Esophagus muscularis mucosa (tissue), 4 donors: ENCODE results near the gene FGR. TPM values are rescaled to one million over a fixed set of nuclear protein-coding genes. Genes with fewer than 3 reads are reported as not detected.

Source experiments
- DNase-seq: peaks from one replicate; pipeline ENCODE4 v3.0.0-alpha.2; 2017; ENCODE audit errors: extremely low spot score
- H3K27ac ChIP-seq, 4 donors: fragments of 200-600 bp; sonication (generic); replicated peaks in 1 of 4; 1 replicate in 3 of 4; 2 replicates in 1 of 4; pipeline ENCODE4 v1.5.1; 2016 to 2019; ENCODE audit warnings: mild to moderate bottlenecking in 1 of 4
- H3K27me3 ChIP-seq, 4 donors: fragments of 200-600 bp; sonication (generic); one replicate each; pipeline versions ENCODE4 v1.5.1 to v1.6.0; 2016 to 2019
- H3K36me3 ChIP-seq, 4 donors: fragments of 200-600 bp; sonication (generic); one replicate each; pipeline ENCODE4 v1.5.1; 2016 to 2019
- H3K4me1 ChIP-seq, 4 donors: fragments of 200-600 bp; sonication (generic); one replicate each; pipeline ENCODE4 v1.5.1; 2016 to 2019
- H3K4me3 ChIP-seq, 4 donors: fragments of 200-600 bp; sonication (generic); 1 replicate in 2 of 4; 2 replicates in 2 of 4; pipeline ENCODE4 v1.5.1; 2016 to 2019; ENCODE audit warnings: mild to moderate bottlenecking in 4 of 4, moderate library complexity in 1 of 4
- H3K9me3 ChIP-seq, 4 donors: fragments of 200-600 bp; sonication (generic); 1 replicate in 3 of 4; 2 replicates in 1 of 4; pipeline ENCODE4 v1.5.1; 2016 to 2019
- CTCF ChIP-seq, 3 experiments: fragments of 200-600 bp in 2 of 3; fragments of 450-650 bp in 1 of 3; sonication (generic) in 2 of 3; IDR thresholded peaks; one replicate each; pipeline ENCODE4 v1.5.1; 2017 to 2019; ENCODE audit warnings: antibody characterized with exemption in 3 of 3, mild to moderate bottlenecking in 2 of 3, moderate library complexity in 1 of 3
- EP300 ChIP-seq: sonication (generic); formaldehyde crosslinking; IDR thresholded peaks from one replicate; pipeline ENCODE4 v1.6.1; 2017; ENCODE audit warnings: antibody characterized with exemption
- POLR2A ChIP-seq: fragments of 450-650 bp; IDR thresholded peaks from one replicate; pipeline ENCODE4 v1.6.1; 2017; ENCODE audit warnings: antibody characterized with exemption, moderate library complexity, mild to moderate bottlenecking, low read depth
- POLR2AphosphoS5 ChIP-seq, 2 donors: sonication (generic); formaldehyde crosslinking; IDR thresholded peaks; one replicate each; pipeline ENCODE4 v1.6.1; 2017; ENCODE audit warnings: antibody characterized with exemption in 2 of 2
- WGBS: methylation state at CpG from one replicate; pipeline ENCODE4 v1.1.5; 2018; 5-methylcytosine and 5-hydroxymethylcytosine counted together
- intact Hi-C: fragments of 100-400 bp; cut with DNase I; formaldehyde crosslinking; loops from one replicate; pipeline ENCODE4 v1.15.1; 2023
- total RNA-seq, 4 donors: library from RNA; depleted of rRNA; stranded (reverse); fragments of >200 nt; gene quantifications; one replicate each; pipeline versions ENCODE4 v1.1.0 to v1.2.1, GENCODE V29; 2016

The FGR gene
- total RNA-seq, 4 donors from 2014 or later = 12.0 to 32.1 (median 12.6) TPM

- Histone ChIP-seq H3K4me1 (peaks cover 82 to 97% (median 91%) of the 10 kb centered on the region in 4 donors), H3K27me3 (no peaks in the 10 kb centered on the region), H3K4me3 (peak overlapping the region; percentile 61 to 69 (median 62)), H3K36me3 (no peaks in the 10 kb centered on the region), H3K27ac (peak overlapping the region; percentile 93 to 98 (median 97)), H3K9me3 (no peaks in the 10 kb centered on the region)
- intact Hi-C loops = no loop called here
- TF ChIP-seq CTCF (IDR thresholded peaks at IDR 0.05) (peak in 2 of 3 experiments; percentile 14 to 21), POLR2A (no peak), EP300 (no peak), POLR2AphosphoS5 (IDR thresholded peaks at IDR 0.05) (peak in 1 of 2 donors; percentile 70)
- no peak for DNase-seq
- WGBS = 18% methylated on average over 40 of the region's 83 CpGs
Observed at GRCh38 chr1:27574871-27575831, 59.8 kb downstream of the FGR start.

- peak overlapping the region; percentile 93 to 98 (median 97) for H3K27ac ChIP-seq
- no peak for TF ChIP-seq POLR2A
- TF ChIP-seq CTCF (IDR thresholded peaks at IDR 0.05) = no peak
- no peak for TF ChIP-seq EP300
- no peaks in the 10 kb centered on the region for H3K36me3 ChIP-seq
- no peaks in the 10 kb centered on the region for H3K9me3 ChIP-seq
- intact Hi-C loops = no loop called here
- WGBS = 63% methylated on average over 8 of the region's 8 CpGs
- peaks cover 87 to 99% (median 94%) of the 10 kb centered on the region in 4 donors for H3K4me1 ChIP-seq
- no peaks in the 10 kb centered on the region for H3K27me3 ChIP-seq
- no peak for DNase-seq
- H3K4me3 ChIP-seq = peak overlapping the region; percentile 61 to 69 (median 62)
Observed at GRCh38 chr1:27574001-27574781, 60.8 kb downstream of the FGR start.

- H3K36me3 ChIP-seq = no peaks in the 10 kb centered on the region
- 50% methylated on average over 13 of the region's 14 CpGs for WGBS
- H3K27me3 ChIP-seq = no peaks in the 10 kb centered on the region
- no peak for TF ChIP-seq EP300
- TF ChIP-seq POLR2AphosphoS5 (IDR thresholded peaks at IDR 0.05) = peak in 1 of 2 donors; percentile 26
- no peak for TF ChIP-seq CTCF (IDR thresholded peaks at IDR 0.05)
- peak overlapping the region in 2 of 4 donors; percentile 0 to 26 for H3K4me3 ChIP-seq
- DNase-seq = no peak
- intact Hi-C loops = no loop called here
- H3K27ac ChIP-seq = peak overlapping the region; percentile 93 to 98 (median 97)
- H3K9me3 ChIP-seq = no peaks in the 10 kb centered on the region
- H3K4me1 ChIP-seq = peaks cover 89 to 100% (median 99%) of the 10 kb centered on the region in 4 donors
Observed at GRCh38 chr1:27572679-27573426, 62.1 kb downstream of the FGR start.

GRCh38 chr1:27572019-27572678, 62.8 kb downstream of the FGR start:
- Histone ChIP-seq H3K27me3 (no peaks in the 10 kb centered on the region), H3K4me3 (peak overlapping the region in 3 of 4 donors; percentile 12 to 26 (median 19)), H3K9me3 (no peaks in the 10 kb centered on the region), H3K4me1 (peaks cover 89 to 100% (median 99%) of the 10 kb centered on the region in 4 donors), H3K27ac (peak overlapping the region; percentile 93 to 98 (median 97)), H3K36me3 (no peaks in the 10 kb centered on the region)
- TF ChIP-seq POLR2AphosphoS5 (IDR thresholded peaks at IDR 0.05) (no peak), POLR2A (no peak), EP300 (no peak), CTCF (IDR thresholded peaks at IDR 0.05) (no peak)
- intact Hi-C loops = no loop called here
- no peak for DNase-seq
- 21% methylated on average over 5 of the region's 9 CpGs for WGBS
